GM12874 (cell line): ENCODE results near the gene GARNL3.

ENCODE experiments used
- TF ChIP-seq, protein P1 (sequence below): IDR thresholded peaks from 2 replicates; pipeline ENCODE4 v1.5.1; 2011; ENCODE audit warnings: low read depth, mild to moderate bottlenecking, control low read depth, low read length, moderate library complexity; ENCODE audit not compliant: insufficient read depth

GARNL3 gene

DNA sequence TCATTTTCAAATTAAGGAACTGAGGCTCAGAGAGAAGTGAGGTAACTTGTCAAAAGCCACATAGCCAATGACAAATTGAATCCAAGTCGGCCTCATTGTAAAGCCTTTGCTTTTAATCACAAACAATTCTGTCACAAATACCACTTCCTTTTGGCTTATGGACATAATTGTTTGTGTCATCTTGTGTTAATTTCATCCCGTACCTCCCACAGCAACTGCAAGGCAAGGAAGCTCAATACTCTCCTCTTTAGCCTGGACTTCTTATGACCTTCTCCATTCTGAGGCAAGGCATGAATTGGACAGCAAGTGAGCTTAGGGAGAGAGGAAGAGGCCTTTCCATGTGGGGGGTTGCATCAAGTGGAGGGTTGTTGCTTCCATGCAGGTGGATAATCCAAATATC lies 70.2 kb downstream of the GARNL3 start:
- TF ChIP-seq, protein P1, sequence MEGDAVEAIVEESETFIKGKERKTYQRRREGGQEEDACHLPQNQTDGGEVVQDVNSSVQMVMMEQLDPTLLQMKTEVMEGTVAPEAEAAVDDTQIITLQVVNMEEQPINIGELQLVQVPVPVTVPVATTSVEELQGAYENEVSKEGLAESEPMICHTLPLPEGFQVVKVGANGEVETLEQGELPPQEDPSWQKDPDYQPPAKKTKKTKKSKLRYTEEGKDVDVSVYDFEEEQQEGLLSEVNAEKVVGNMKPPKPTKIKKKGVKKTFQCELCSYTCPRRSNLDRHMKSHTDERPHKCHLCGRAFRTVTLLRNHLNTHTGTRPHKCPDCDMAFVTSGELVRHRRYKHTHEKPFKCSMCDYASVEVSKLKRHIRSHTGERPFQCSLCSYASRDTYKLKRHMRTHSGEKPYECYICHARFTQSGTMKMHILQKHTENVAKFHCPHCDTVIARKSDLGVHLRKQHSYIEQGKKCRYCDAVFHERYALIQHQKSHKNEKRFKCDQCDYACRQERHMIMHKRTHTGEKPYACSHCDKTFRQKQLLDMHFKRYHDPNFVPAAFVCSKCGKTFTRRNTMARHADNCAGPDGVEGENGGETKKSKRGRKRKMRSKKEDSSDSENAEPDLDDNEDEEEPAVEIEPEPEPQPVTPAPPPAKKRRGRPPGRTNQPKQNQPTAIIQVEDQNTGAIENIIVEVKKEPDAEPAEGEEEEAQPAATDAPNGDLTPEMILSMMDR = no peak

DNA sequence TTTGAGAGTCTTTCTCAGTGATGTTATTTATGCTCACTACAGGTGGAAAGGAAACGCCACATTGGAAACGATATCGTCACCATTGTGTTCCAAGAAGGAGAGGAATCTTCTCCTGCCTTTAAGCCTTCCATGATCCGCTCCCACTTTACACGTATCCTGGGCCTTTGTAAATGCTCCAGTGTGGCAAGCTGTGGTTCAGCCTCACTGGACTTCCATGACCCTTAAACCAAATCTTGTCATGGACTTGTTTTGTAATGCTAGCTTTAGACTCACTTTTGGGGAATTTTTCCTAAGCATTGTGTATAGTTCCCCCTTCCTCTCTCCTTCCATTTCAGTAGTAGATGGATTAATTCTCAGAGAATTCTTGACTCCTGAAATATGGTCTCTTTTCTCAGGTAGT lies 71.5 kb downstream of the GARNL3 start:
- TF ChIP-seq, protein P1 = no peak

DNA sequence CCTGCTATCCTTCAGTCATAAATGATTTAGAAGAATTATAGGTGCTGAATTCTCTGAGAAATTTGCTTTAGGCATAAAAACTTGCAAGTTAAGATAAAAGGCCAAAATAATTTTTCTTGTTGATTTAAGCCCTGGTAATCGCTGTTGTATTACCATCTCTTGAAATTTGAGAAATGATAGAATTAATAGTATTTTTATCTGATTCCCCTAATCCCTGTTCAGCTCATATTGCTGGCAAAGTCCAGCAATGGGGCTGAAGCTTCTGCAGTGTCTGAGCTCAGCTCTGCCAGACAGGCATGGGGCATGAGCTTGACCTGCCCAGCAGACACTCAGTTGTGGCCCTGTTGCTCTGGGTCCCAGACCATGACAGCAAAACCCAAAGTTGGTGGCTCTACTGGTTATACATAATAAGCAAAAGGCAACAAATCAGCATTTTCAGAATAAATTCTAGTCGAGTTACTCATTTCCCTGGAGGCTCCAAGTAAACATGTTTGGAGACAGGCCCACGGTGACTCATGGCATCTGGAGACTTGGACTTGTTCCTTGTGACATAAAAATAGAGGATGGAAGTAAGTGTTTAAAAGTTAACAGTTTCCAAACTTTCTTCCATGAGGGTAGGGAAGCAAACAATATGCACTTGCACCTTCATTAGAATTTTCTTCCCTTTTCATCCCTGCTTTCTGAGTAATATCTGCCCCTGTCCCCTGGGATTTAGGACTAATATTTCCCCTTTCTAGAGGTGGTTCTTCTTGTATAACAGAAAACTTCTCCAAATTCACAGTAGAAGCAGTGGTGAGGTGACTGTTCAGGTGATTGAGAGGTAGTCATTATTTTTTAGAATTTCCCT lies 72.2 kb downstream of the GARNL3 start:
- TF ChIP-seq, protein P1 = no peak

DNA sequence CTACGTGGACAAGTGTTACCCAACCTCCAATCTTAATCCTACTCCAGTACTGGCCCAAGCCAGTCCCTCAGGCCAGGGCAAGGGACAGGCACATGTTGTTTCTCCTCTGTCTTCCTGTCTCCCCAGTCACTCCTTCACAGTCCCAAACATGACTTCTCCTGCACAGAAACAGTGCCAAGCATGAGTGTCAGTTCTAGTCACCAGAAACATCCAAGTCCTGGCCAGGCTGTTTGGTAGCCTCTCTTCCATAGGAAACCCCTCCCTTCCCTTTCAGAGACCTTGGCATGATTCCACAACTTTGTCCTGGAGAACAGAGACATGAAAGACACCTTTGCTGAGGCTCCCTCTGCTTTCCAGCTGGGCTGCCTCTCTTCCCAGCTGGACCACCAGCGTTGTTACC lies 76.1 kb downstream of the GARNL3 start:
- TF ChIP-seq, protein P1 = no peak

DNA sequence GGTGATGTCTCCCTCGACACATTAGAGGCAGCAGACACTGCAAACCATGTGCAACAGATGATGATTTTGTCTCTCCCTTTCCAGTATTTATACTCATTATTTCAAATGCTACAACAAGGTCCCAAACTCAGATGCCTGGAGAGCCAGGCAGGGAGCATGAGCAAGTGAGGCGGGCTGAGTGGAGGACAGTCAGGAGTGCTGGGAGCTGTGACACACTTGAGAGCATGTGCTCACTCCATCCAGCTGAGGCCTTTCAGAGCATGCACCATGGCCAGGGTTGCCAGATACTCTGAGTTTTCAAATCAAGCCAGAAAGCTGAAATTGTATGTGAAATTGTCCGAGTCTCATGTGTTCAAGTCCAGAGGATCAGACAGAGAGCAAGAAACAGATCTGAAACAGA lies 76.6 kb downstream of the GARNL3 start:
- TF ChIP-seq, protein P1 = no peak

DNA sequence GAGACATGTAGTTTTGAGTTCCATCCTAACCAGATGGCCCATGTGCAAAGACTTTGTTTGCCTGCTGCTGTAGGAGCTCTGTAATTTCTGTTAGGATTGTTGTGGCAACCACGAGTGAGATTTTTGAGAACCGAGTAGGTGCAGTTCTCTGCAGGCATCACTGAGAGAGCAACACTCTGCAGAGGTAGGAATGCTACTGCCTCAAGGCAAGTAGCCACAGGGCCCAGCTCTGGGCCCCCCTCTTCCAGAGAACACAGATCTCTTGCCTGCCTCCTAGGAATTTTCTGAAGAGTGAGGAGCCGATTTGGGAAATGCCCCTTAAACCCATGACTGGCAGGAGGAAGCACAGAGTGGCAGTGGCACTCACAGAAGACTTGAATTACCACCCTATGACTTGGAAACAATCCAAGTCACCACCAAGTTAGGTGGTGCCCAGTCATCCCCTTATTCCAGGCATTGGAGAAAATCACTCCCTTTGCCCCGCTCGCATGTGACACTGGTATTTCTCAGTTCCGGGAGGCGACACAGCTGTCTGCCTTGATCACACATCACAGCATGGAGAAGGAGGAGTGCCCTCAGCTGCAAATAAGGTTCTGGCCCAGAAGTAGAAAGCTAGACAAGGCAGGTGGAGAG lies 79.9 kb downstream of the GARNL3 start:
- TF ChIP-seq, protein P1 = no peak

DNA sequence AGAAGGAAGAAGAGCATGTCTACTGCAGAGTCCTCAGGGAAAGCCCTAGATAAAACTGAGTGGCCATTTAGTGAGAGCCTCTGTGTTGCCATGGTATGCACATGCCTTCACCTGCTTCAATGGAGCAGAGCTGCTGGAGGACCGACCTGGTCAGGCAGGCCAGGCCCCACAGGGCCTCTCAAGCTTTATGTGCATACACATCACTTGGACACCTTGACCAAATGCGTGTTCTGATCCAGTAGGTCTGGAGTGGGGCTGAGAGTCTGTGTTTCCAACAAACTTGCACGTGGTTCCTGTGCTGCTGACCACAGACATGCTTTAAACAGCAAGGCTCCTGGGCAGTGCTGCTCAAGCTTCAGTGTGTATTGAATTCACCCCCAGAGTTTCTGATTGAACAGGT lies 81.0 kb downstream of the GARNL3 start:
- TF ChIP-seq, protein P1 = no peak
